ENCODE data around the gene ZNF207.
"Not testable (repeated sequence)": the region's sequence is repeated elsewhere in the genome, so short reads cannot be mapped to it uniquely, and the experiment has no call there.

The ZNF207 gene

GRCh38 chr17:32349503-32349853 lies 479 bp upstream of the ZNF207 start:
- Mint-ChIP-seq H3K9me3 (no peaks in the 10 kb centered on the region), H3K4me3 (peak overlapping the region; percentile 98), H3K36me3 (ENCODE audit: low read depth) (peaks cover 35% of the 10 kb centered on the region), H3K4me1 (peaks cover 40% of the 10 kb centered on the region), H3K27ac (peak overlapping the region; percentile 100), H3K27me3 (ENCODE audit: low read depth, poor library complexity) (peaks cover 3% of the 10 kb centered on the region)
- DNase-seq, result no peak
- TF ChIP-seq CTCF (IDR thresholded peaks at IDR 0.05), result no peak

- Mint-ChIP-seq H3K9me3 (no peaks in the 10 kb centered on the region), H3K4me3 (peak overlapping the region; percentile 98), H3K27me3 (ENCODE audit: low read depth, poor library complexity) (no peaks in the 10 kb centered on the region), H3K36me3 (ENCODE audit: low read depth) (peaks cover 48% of the 10 kb centered on the region), H3K27ac (peak overlapping the region; percentile 100), H3K4me1 (peaks cover 53% of the 10 kb centered on the region)
- no peak for DNase-seq
- no peak for TF ChIP-seq CTCF (IDR thresholded peaks at IDR 0.05)
Observed at GRCh38 chr17:32350666-32351418, 885 bp downstream of the ZNF207 start.

GRCh38 chr17:32352734-32353133 lies 2.8 kb downstream of the ZNF207 start:
- Mint-ChIP-seq H3K4me3 (peak overlapping the region; percentile 98), H3K4me1 (peaks cover 54% of the 10 kb centered on the region), H3K36me3 (ENCODE audit: low read depth) (peaks cover 59% of the 10 kb centered on the region)
- not testable (repeated sequence) for H3K9me3 Mint-ChIP-seq; H3K27me3 Mint-ChIP-seq (ENCODE audit: low read depth, poor library complexity); H3K27ac Mint-ChIP-seq; DNase-seq

- H3K4me3 Mint-ChIP-seq, result peak overlapping the region; percentile 2
- peak overlapping the region; percentile 29 for H3K27ac Mint-ChIP-seq
- peaks cover 75% of the 10 kb centered on the region for H3K36me3 Mint-ChIP-seq (ENCODE audit: low read depth)
- H3K4me1 Mint-ChIP-seq, result peaks cover 42% of the 10 kb centered on the region
- H3K27me3 Mint-ChIP-seq (ENCODE audit: low read depth, poor library complexity), result no peaks in the 10 kb centered on the region
- no peak for TF ChIP-seq CTCF (IDR thresholded peaks at IDR 0.05)
- no peaks in the 10 kb centered on the region for H3K9me3 Mint-ChIP-seq
- no peak for DNase-seq
Observed at GRCh38 chr17:32355649-32356377, 5.9 kb downstream of the ZNF207 start.

GRCh38 chr17:32356378-32356743 lies 6.4 kb downstream of the ZNF207 start:
- peaks cover 40% of the 10 kb centered on the region for H3K4me1 Mint-ChIP-seq
- DNase-seq, result no peak
- H3K9me3 Mint-ChIP-seq, result no peaks in the 10 kb centered on the region

More at GRCh38 chr17:32356378-32356743, 6.4 kb downstream of the ZNF207 start:
- no peak overlapping the region for H3K4me3 Mint-ChIP-seq
- peaks cover 78% of the 10 kb centered on the region for H3K36me3 Mint-ChIP-seq (ENCODE audit: low read depth)
- H3K27ac Mint-ChIP-seq, result no peak overlapping the region
- no peak for TF ChIP-seq CTCF (IDR thresholded peaks at IDR 0.05)
- H3K27me3 Mint-ChIP-seq (ENCODE audit: low read depth, poor library complexity), result no peaks in the 10 kb centered on the region

Data from nephron progenitor cell (in vitro differentiated cells).